Heart right ventricle (tissue), 16 donors: ENCODE results near the gene DNAAF1. TPM values are rescaled to one million over a fixed set of nuclear protein-coding genes. Genes with fewer than 3 reads are reported as not detected.

Source experiments
- ATAC-seq, 8 donors: fragments of 200-7000 bp; cut with Tn5 transposase; one replicate each; pipeline ENCODE4 v1.9.1; 2020; ENCODE audit warnings: mild to moderate bottlenecking in 8 of 8, moderate library complexity in 8 of 8, moderate number of reproducible peaks in 1 of 8
- DNase-seq, 2 donors: peaks; one replicate each; pipeline ENCODE4 v3.0.0-alpha.2; 2020
- H3K27ac ChIP-seq, 10 donors: fragments of 200-600 bp; sonication (generic) in 2 of 10; one replicate each; pipeline versions ENCODE4 v1.5.0 to v1.8.0; 2020 to 2022; ENCODE audit warnings: mild to moderate bottlenecking in 3 of 10
- H3K27me3 ChIP-seq, 7 donors: fragments of 200-600 bp; one replicate each; pipeline ENCODE4 v1.8.0; 2021 to 2022; ENCODE audit warnings: mild to moderate bottlenecking in 2 of 7
- H3K36me3 ChIP-seq, 9 donors: fragments of 200-600 bp; sonication (generic) in 1 of 9; one replicate each; pipeline versions ENCODE4 v1.5.0 to v1.8.0; 2020 to 2022; ENCODE audit warnings: mild to moderate bottlenecking in 2 of 9
- H3K4me1 ChIP-seq, 9 donors: fragments of 200-600 bp; sonication (generic) in 1 of 9; one replicate each; pipeline versions ENCODE4 v1.5.0 to v1.8.0; 2020 to 2022; ENCODE audit warnings: mild to moderate bottlenecking in 4 of 9
- H3K4me3 ChIP-seq, 10 donors: fragments of 200-600 bp; sonication (generic) in 2 of 10; one replicate each; pipeline versions ENCODE4 v1.5.0 to v1.8.0; 2020 to 2022; ENCODE audit warnings: mild to moderate bottlenecking in 7 of 10, moderate library complexity in 2 of 10
- H3K9me3 ChIP-seq, 11 donors: fragments of 200-600 bp in 10 of 11; sonication (generic) in 2 of 11; one replicate each; pipeline versions ENCODE4 v1.5.0 to v1.8.0; 2013 to 2022; ENCODE audit warnings: mild to moderate bottlenecking in 2 of 11, control low read depth in 1 of 11, moderate library complexity in 1 of 11
- CTCF ChIP-seq, 9 donors: fragments of 200-600 bp; sonication (generic) in 2 of 9; IDR thresholded peaks; one replicate each; pipeline versions ENCODE4 v1.5.0 to v1.8.0; 2021 to 2022; ENCODE audit warnings: antibody characterized with exemption in 9 of 9, mild to moderate bottlenecking in 5 of 9, moderate library complexity in 1 of 9
- WGBS, 2 donors: extraction: QIAGEN DNeasy Blood & Tissue Kit; methylation state at CpG; one replicate each; pipeline ENCODE4 v1.1.7; 2013; ENCODE audit warnings: inconsistent platforms in 1 of 2; 5-methylcytosine and 5-hydroxymethylcytosine counted together
- intact Hi-C, 10 donors: fragments of 100-400 bp; cut with DNase I; formaldehyde crosslinking; loops; one replicate each; pipeline versions ENCODE4 v1.11.1 to v1.14.2; 2022
- polyA plus RNA-seq, 2 donors: library from polyadenylated mRNA; stranded (reverse); fragments of 200-250 nt; gene quantifications; one replicate each; pipeline ENCODE4 v1.2.3, GENCODE V29; 2013
- total RNA-seq, 10 donors: library from RNA; stranded (reverse); fragmentation: NEBNext Ultra II Directional in 3 of 10; extraction: Animal tissue kit (Norgen Biotek cat#: 25700) in 3 of 10; gene quantifications; one replicate each; pipeline versions ENCODE4 v1.2.1 to v1.2.4, GENCODE V29; 2021 to 2023
- donor health status: Arrhythmogenic right ventricular cardiomyopathy.
- donor health status: ischemic (EF 13 %, LVEDD 7.1; RV severe dilation, severe dysfunction).
- donor health status: healthy with polysubstance abuse.
- donor health status: DM: no; HTN: yes; CAD: no.
- donor health status: DM: no; HTN: no; CAD: no.
- donor health status: ischemic (EF 25% LVEDD 6.9; RV normal size, moderate dysfunction).
- donor health status: ischemic (EF 25% LVEDD 5.7; RV mildly dilated, moderate dysfunction).
- donor health status: healthy.
- donor health status: DM: yes; HTN: yes; CAD: no.
- donor health status: Ischemic cardiomyopathy.
- donor health status: ischemic (EF 35%, LVEDD 5.7; RV mildly dilated, moderate dysfunction).
- donor health status: nonischemic (EF 11% LVEDD 7.7; RV severe dilation, severe dysfunction).
- donor health status: DM: yes; HTN: yes; CAD: no.
- donor health status: PGD.
- donor health status: ischemic (EF 29% LVEDD 5.4; RV normal size, mild dysfunction).
- donor health status: nonischemic (EF 23%, LVEDD 6.1; RV moderate dilation, normal function).

Gene DNAAF1
- total and polyA plus RNA-seq, 12 donors = 0.23 to 2.6 (median 0.33) TPM; not detected in 7

DNA sequence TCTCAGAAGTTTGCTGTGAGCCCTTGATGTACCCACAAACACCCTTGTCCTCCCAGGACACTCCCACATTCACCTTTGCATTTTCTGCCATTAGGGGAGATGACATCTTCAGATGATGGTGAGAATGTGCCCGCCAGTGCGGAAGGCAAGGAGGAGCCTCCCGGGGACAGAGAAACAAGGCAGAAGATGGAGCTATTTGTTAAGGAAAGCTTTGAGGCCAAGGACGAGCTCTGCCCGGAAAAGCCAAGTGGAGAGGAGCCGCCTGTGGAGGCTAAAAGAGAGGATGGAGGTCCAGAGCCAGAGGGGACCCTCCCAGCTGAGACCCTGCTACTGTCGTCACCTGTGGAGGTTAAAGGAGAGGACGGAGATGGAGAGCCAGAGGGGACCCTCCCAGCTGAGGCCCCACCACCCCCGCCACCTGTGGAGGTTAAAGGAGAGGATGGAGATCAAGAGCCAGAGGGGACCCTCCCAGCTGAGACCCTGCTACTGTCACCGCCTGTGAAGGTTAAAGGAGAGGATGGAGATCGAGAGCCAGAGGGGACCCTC lies 24.7 kb downstream of the DNAAF1 start:
- Histone ChIP-seq H3K4me3 (no peak overlapping the region), H3K27ac (no peak overlapping the region), H3K4me1 (peaks cover 0 to 2% (median 0%) of the 10 kb centered on the region in 9 donors), H3K9me3 (no peaks in the 10 kb centered on the region), H3K27me3 (peaks cover 0 to 30% (median 7%) of the 10 kb centered on the region in 7 donors), H3K36me3 (no peaks in the 10 kb centered on the region)
- WGBS, 2 donors = 73 to 79% methylated on average over 11 of the region's 11 CpGs
- ATAC-seq = peak in 1 of 8 donors; percentile 25
- no peak for DNase-seq
- TF ChIP-seq CTCF (IDR thresholded peaks at IDR 0.05) = no peak
- intact Hi-C loops = loop anchor here in 2 of 10 donors (10.0 kb wide), 2 partner anchors 85 to 205 kb away; partner anchors contain the start of gene NECAB2 (in 2 of the 2)

GRCh38 chr16:84174396-84174795 lies 29.3 kb downstream of the DNAAF1 start:
- TF ChIP-seq CTCF (IDR thresholded peaks at IDR 0.05) = no peak
- Histone ChIP-seq H3K4me1 (peaks cover 20 to 45% (median 35%) of the 10 kb centered on the region in 9 donors), H3K36me3 (peaks cover 0 to 19% (median 9%) of the 10 kb centered on the region in 9 donors), H3K27ac (no peak overlapping the region), H3K4me3 (no peak overlapping the region), H3K27me3 (peaks cover 0 to 6% (median 0%) of the 10 kb centered on the region in 7 donors), H3K9me3 (no peaks in the 10 kb centered on the region)
- ATAC-seq (no peak), DNase-seq (no peak)
- 88 to 89% methylated on average over 11 of the region's 11 CpGs for WGBS, 2 donors
- intact Hi-C loops = loop anchor here in 4 of 10 donors (2.0 to 10.0 kb wide), 3 partner anchors 90 to 210 kb away; partner anchors contain the start of gene NECAB2 (in 2 of the 4)

DNA sequence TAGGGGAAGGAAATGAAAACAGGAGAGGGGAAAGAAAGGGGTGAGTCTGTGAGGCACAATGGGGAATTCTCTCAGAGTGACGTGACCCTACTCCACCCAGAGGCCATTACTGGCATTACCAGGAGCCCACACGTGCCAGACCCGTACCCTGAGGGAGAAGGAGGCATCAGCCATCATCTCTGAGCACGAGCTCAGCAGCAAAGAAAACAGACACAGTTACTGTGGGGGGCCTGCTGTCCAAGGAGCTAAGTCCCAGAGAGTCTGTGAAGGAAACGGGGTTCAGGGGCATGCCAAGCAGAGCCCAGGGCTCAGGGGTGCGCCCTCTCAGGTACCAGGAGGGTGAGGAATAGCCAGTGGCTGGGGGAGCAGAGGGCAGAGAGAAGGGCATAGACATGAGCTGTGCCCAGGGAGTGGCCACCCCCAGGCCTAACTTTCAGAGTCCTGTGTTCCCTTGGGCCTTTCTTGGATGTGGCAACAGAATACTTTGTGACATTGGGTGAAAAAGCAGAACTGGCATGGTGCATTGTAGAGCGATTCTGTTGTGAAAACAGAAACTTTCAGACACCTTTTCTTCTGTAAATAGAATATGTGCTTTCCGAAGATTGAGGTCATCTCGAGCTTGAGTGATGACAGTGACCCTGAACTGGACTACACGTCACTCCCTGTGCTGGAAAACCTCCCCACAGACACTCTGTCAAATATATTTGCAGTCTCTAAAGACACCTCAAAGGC lies 30.4 kb downstream of the DNAAF1 start:
- H3K36me3 ChIP-seq = peaks cover 0 to 31% (median 21%) of the 10 kb centered on the region in 9 donors
- H3K27me3 ChIP-seq = no peaks in the 10 kb centered on the region
- H3K27ac ChIP-seq = peak overlapping the region in 9 of 10 donors; percentile 22 to 91 (median 87)
- H3K9me3 ChIP-seq = no peaks in the 10 kb centered on the region
- intact Hi-C loops = loop anchor here in 5 of 10 donors (2.0 to 10.0 kb wide), 7 partner anchors 58 to 348 kb away; partner anchors contain the start of genes NECAB2 (in 2 of the 5) and MBTPS1 (in 1 of the 5)
- no peak overlapping the region for H3K4me3 ChIP-seq
- TF ChIP-seq CTCF (IDR thresholded peaks at IDR 0.05) = peak in 7 of 9 donors; percentile 50 to 81 (median 59)
- DNase-seq = no peak
- H3K4me1 ChIP-seq = peaks cover 27 to 56% (median 43%) of the 10 kb centered on the region in 9 donors
- 34 to 42% methylated on average over 10 of the region's 10 CpGs for WGBS, 2 donors
- peak in 4 of 8 donors; percentile 27 to 68 (median 47) for ATAC-seq
